Liver (tissue), 9 donors: ENCODE results near the gene MYADML2. TPM values are rescaled to one million over a fixed set of nuclear protein-coding genes. Genes with fewer than 3 reads are reported as not detected.

Experiments
- DNase-seq: peaks from one replicate; pipeline ENCODE4 v3.0.0-alpha.2; 2017; ENCODE audit warnings: low spot score
- H3K27ac ChIP-seq, 2 donors: one replicate each; pipeline ENCODE4 v1.7.0; 2013; ENCODE audit warnings: inconsistent platforms in 2 of 2, low read length in 2 of 2, control low read depth in 1 of 2, low read depth in 1 of 2, mild to moderate bottlenecking in 1 of 2
- H3K27me3 ChIP-seq, 4 donors: one replicate each; pipeline versions ENCODE4 v1.6.1 to v1.7.0; 2013; ENCODE audit warnings: low read length in 3 of 4, inconsistent platforms in 1 of 4, mild to moderate bottlenecking in 1 of 4, moderate library complexity in 1 of 4; ENCODE audit not compliant: control insufficient read depth in 4 of 4, insufficient read depth in 4 of 4
- H3K36me3 ChIP-seq, 4 donors: one replicate each; pipeline versions ENCODE4 v1.6.1 to v1.7.0; 2013; ENCODE audit warnings: low read length in 3 of 4, mild to moderate bottlenecking in 3 of 4, low read depth in 1 of 4, moderate library complexity in 1 of 4; ENCODE audit not compliant: control insufficient read depth in 4 of 4, insufficient read depth in 3 of 4
- H3K4me1 ChIP-seq, 4 donors: one replicate each; pipeline versions ENCODE4 v1.6.1 to v1.7.0; 2013; ENCODE audit warnings: low read length in 3 of 4, mild to moderate bottlenecking in 3 of 4, moderate library complexity in 1 of 4; ENCODE audit not compliant: control insufficient read depth in 4 of 4, insufficient read depth in 4 of 4
- H3K4me3 ChIP-seq, 3 donors: one replicate each; pipeline versions ENCODE4 v1.6.1 to v1.7.0; 2013; ENCODE audit warnings: low read length in 3 of 3, control low read depth in 1 of 3, low read depth in 1 of 3, mild to moderate bottlenecking in 1 of 3
- H3K9ac ChIP-seq, 2 donors: one replicate each; pipeline ENCODE4 v1.7.0; 2013; ENCODE audit warnings: low read length in 2 of 2, mild to moderate bottlenecking in 2 of 2, moderate library complexity in 2 of 2, control low read depth in 1 of 2, low read depth in 1 of 2
- H3K9me3 ChIP-seq, 4 donors: one replicate each; pipeline versions ENCODE4 v1.6.1 to v1.7.0; 2013; ENCODE audit warnings: low read length in 3 of 4; ENCODE audit not compliant: control insufficient read depth in 4 of 4
- EGR1 ChIP-seq, 2 donors: IDR thresholded peaks; 2 replicates each; pipeline ENCODE4 v1.6.1; 2016 to 2018; ENCODE audit warnings: antibody characterized with exemption in 2 of 2, low read depth in 2 of 2
- FOXA1 ChIP-seq: IDR thresholded peaks from 2 replicates; pipeline ENCODE4 v1.6.1; 2016; ENCODE audit warnings: antibody characterized with exemption
- FOXA2 ChIP-seq: IDR thresholded peaks from 2 replicates; pipeline ENCODE4 v1.6.1; 2016; ENCODE audit warnings: antibody characterized with exemption
- GABPA ChIP-seq, 2 donors: IDR thresholded peaks in 1 of 2; conservative IDR thresholded peaks in 1 of 2; 2 replicates each; pipeline ENCODE4 v1.6.1; 2016; ENCODE audit warnings: antibody characterized with exemption in 2 of 2, mild to moderate bottlenecking in 1 of 2, moderate library complexity in 1 of 2
- HNF4A ChIP-seq, 2 donors: conservative IDR thresholded peaks; 2 replicates each; pipeline ENCODE4 v1.6.1; 2016; ENCODE audit warnings: antibody characterized with exemption in 2 of 2, mild to moderate bottlenecking in 2 of 2
- HNF4G ChIP-seq: IDR thresholded peaks from 2 replicates; pipeline ENCODE4 v1.6.1; 2016; ENCODE audit warnings: antibody characterized with exemption
- JUND ChIP-seq, 2 donors: IDR thresholded peaks; 2 replicates each; pipeline ENCODE4 v1.6.1; 2016; ENCODE audit warnings: antibody characterized with exemption in 2 of 2
- NR2F2 ChIP-seq: IDR thresholded peaks from 2 replicates; pipeline ENCODE4 v1.6.1; 2016; ENCODE audit warnings: antibody characterized with exemption
- RAD21 ChIP-seq, 2 donors: IDR thresholded peaks; 2 replicates each; pipeline ENCODE4 v1.6.1; 2016; ENCODE audit warnings: antibody characterized with exemption in 2 of 2, mild to moderate bottlenecking in 2 of 2
- RXRA ChIP-seq, 2 donors: IDR thresholded peaks; 2 replicates each; pipeline ENCODE4 v1.6.1; 2017 to 2018; ENCODE audit warnings: antibody characterized with exemption in 2 of 2, mild to moderate bottlenecking in 1 of 2
- SP1 ChIP-seq: IDR thresholded peaks from 2 replicates; pipeline ENCODE4 v1.6.1; 2018; ENCODE audit warnings: antibody characterized with exemption, mild to moderate bottlenecking
- TAF1 ChIP-seq: conservative IDR thresholded peaks from 2 replicates; pipeline ENCODE4 v1.6.1; 2016; ENCODE audit warnings: antibody characterized with exemption, mild to moderate bottlenecking
- YY1 ChIP-seq: IDR thresholded peaks from 2 replicates; pipeline ENCODE4 v1.6.1; 2016; ENCODE audit warnings: antibody characterized with exemption, mild to moderate bottlenecking
- WGBS: extraction: QIAGEN DNeasy Blood & Tissue Kit; methylation state at CpG from one replicate; pipeline ENCODE4 v1.1.7; 2013; 5-methylcytosine and 5-hydroxymethylcytosine counted together
- polyA plus RNA-seq, 2 donors: library from polyadenylated mRNA; stranded (reverse) in 1 of 2; unstranded in 1 of 2; fragments of 200-250 nt in 1 of 2; fragments of >200 nt in 1 of 2; fragmentation: Nextera tagmentation in 1 of 2; extraction: Ambion mirVana in 1 of 2; gene quantifications; one replicate each; pipeline versions ENCODE4 v1.2.1 to v1.2.3, GENCODE V29; 2013 to 2015
- total RNA-seq, 2 donors: library from RNA; depleted of rRNA; stranded (reverse); fragments of >200 nt; gene quantifications; one replicate each; pipeline ENCODE4 v1.2.3, GENCODE V29; 2014
- TF ChIP-seq, protein P1 (sequence below): IDR thresholded peaks from 2 replicates; pipeline ENCODE4 v1.6.1; 2016; ENCODE audit warnings: antibody characterized with exemption
- TF ChIP-seq, protein P2 (sequence below): IDR thresholded peaks from 2 replicates; pipeline ENCODE4 v1.6.1; 2016; ENCODE audit warnings: antibody characterized with exemption, mild to moderate bottlenecking
- TF ChIP-seq, protein P3 (sequence below): IDR thresholded peaks from 2 replicates; pipeline ENCODE4 v1.6.1; 2016; ENCODE audit warnings: antibody characterized with exemption
- TF ChIP-seq, protein P4 (sequence below): IDR thresholded peaks from 2 replicates; pipeline ENCODE4 v1.6.1; 2016; ENCODE audit warnings: antibody characterized with exemption
- TF ChIP-seq, protein P5 (sequence below): fragments of 150-350 bp; IDR thresholded peaks from 2 replicates; pipeline ENCODE4 v1.5.1; 2017; ENCODE audit warnings: improper control_type of control experiment, low read depth, low read length; ENCODE audit not compliant: missing input control
- donor health status: healthy.
- donor health status: healthy.
- donor health status: healthy.
- donor health status: healthy.
- donor health status: healthy.

The MYADML2 gene
- total and polyA plus RNA-seq, 4 donors, result not detected

DNA sequence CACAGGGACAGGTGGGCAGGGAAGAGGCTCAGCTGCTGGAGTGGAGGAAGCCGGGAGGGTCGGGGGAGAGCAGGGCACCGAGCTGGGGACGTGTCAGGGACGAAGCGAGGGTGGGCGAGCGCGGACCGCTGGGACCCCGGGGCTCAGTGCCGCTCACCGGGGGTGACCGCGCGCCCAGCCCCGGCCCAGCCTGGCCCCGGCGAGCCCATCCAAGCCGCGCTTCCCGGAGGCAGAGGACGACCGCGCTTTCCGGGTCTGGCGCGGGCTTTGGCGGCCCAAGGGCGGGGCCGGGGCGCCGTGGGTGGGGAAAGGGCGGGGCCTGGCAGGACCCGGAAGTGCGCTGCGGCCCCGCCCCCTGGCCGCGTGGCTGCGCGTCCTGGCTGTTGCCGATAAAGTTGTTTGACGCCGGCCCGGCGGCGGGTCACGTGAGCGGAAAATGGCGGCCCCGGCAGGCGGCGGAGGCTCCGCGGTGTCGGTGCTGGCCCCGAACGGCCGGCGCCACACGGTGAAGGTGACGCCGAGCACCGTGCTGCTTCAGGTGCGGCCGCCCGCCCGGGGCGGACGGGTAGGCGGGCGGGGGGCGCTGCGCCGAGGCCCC, 30.3 kb upstream of the MYADML2 start, which contains the start of gene ASPSCR1:
Gene ASPSCR1 (plus strand): TSS at position 419 of the 598 bp plus-strand sequence. CDS start 18 bp downstream, at position 437.
- Histone ChIP-seq H3K36me3 (peaks cover 0 to 3% (median 0%) of the 10 kb centered on the region in 4 donors), H3K27ac (peak within 1 kb of the TSS; percentile 89 to 96), H3K4me1 (peaks cover 6 to 27% (median 21%) of the 10 kb centered on the region in 4 donors), H3K9ac (peak within 1 kb of the TSS; percentile 73 to 88), H3K27me3 (no peaks in the 10 kb centered on the region), H3K9me3 (peaks cover 0 to 2% (median 0%) of the 10 kb centered on the region in 4 donors), H3K4me3 (peak within 1 kb of the TSS; percentile 81 to 91 (median 85))
- DNase-seq, result peak; percentile 92
- WGBS, result under 1% methylated on average over 76 of the region's 76 CpGs
- TF ChIP-seq EGR1 (IDR thresholded peaks at IDR 0.05; ENCODE audit: low read depth in 2 of 2) (peak in 1 of 2 donors; percentile 29), RAD21 (IDR thresholded peaks at IDR 0.05) (no peak), YY1 (peak; percentile 73), TAF1 (no peak), JUND (IDR thresholded peaks at IDR 0.05) (no peak), HNF4A (conservative IDR thresholded peaks at IDR 0.05) (no peak), GABPA (IDR thresholded peaks at IDR 0.05 in 1 of 2, conservative IDR thresholded peaks at IDR 0.05 in 1 of 2) (peak in 1 of 2 donors; percentile 64), SP1 (peak; percentile 22), NR2F2 (no peak), FOXA2 (no peak), FOXA1 (no peak), RXRA (IDR thresholded peaks at IDR 0.05) (no peak), HNF4G (no peak)
- TF ChIP-seq, protein P1, sequence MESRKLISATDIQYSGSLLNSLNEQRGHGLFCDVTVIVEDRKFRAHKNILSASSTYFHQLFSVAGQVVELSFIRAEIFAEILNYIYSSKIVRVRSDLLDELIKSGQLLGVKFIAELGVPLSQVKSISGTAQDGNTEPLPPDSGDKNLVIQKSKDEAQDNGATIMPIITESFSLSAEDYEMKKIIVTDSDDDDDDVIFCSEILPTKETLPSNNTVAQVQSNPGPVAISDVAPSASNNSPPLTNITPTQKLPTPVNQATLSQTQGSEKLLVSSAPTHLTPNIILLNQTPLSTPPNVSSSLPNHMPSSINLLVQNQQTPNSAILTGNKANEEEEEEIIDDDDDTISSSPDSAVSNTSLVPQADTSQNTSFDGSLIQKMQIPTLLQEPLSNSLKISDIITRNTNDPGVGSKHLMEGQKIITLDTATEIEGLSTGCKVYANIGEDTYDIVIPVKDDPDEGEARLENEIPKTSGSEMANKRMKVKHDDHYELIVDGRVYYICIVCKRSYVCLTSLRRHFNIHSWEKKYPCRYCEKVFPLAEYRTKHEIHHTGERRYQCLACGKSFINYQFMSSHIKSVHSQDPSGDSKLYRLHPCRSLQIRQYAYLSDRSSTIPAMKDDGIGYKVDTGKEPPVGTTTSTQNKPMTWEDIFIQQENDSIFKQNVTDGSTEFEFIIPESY, result no peak
- TF ChIP-seq, protein P2, sequence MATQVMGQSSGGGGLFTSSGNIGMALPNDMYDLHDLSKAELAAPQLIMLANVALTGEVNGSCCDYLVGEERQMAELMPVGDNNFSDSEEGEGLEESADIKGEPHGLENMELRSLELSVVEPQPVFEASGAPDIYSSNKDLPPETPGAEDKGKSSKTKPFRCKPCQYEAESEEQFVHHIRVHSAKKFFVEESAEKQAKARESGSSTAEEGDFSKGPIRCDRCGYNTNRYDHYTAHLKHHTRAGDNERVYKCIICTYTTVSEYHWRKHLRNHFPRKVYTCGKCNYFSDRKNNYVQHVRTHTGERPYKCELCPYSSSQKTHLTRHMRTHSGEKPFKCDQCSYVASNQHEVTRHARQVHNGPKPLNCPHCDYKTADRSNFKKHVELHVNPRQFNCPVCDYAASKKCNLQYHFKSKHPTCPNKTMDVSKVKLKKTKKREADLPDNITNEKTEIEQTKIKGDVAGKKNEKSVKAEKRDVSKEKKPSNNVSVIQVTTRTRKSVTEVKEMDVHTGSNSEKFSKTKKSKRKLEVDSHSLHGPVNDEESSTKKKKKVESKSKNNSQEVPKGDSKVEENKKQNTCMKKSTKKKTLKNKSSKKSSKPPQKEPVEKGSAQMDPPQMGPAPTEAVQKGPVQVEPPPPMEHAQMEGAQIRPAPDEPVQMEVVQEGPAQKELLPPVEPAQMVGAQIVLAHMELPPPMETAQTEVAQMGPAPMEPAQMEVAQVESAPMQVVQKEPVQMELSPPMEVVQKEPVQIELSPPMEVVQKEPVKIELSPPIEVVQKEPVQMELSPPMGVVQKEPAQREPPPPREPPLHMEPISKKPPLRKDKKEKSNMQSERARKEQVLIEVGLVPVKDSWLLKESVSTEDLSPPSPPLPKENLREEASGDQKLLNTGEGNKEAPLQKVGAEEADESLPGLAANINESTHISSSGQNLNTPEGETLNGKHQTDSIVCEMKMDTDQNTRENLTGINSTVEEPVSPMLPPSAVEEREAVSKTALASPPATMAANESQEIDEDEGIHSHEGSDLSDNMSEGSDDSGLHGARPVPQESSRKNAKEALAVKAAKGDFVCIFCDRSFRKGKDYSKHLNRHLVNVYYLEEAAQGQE, result no peak
- TF ChIP-seq, protein P3, sequence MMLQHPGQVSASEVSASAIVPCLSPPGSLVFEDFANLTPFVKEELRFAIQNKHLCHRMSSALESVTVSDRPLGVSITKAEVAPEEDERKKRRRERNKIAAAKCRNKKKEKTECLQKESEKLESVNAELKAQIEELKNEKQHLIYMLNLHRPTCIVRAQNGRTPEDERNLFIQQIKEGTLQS, result no peak
- TF ChIP-seq, protein P4, sequence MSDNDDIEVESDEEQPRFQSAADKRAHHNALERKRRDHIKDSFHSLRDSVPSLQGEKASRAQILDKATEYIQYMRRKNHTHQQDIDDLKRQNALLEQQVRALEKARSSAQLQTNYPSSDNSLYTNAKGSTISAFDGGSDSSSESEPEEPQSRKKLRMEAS, result no peak
- TF ChIP-seq, protein P5, sequence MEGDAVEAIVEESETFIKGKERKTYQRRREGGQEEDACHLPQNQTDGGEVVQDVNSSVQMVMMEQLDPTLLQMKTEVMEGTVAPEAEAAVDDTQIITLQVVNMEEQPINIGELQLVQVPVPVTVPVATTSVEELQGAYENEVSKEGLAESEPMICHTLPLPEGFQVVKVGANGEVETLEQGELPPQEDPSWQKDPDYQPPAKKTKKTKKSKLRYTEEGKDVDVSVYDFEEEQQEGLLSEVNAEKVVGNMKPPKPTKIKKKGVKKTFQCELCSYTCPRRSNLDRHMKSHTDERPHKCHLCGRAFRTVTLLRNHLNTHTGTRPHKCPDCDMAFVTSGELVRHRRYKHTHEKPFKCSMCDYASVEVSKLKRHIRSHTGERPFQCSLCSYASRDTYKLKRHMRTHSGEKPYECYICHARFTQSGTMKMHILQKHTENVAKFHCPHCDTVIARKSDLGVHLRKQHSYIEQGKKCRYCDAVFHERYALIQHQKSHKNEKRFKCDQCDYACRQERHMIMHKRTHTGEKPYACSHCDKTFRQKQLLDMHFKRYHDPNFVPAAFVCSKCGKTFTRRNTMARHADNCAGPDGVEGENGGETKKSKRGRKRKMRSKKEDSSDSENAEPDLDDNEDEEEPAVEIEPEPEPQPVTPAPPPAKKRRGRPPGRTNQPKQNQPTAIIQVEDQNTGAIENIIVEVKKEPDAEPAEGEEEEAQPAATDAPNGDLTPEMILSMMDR, result no peak
